ENCODE data around the gene MAP3K21.

Gene MAP3K21

GRCh38 chr1:233323718-233324117 lies 3.8 kb upstream of the MAP3K21 start:
- in situ Hi-C loops (cut with HindIII; ENCODE audit: low sequenced_read_pairs), result no loop called here

DNA sequence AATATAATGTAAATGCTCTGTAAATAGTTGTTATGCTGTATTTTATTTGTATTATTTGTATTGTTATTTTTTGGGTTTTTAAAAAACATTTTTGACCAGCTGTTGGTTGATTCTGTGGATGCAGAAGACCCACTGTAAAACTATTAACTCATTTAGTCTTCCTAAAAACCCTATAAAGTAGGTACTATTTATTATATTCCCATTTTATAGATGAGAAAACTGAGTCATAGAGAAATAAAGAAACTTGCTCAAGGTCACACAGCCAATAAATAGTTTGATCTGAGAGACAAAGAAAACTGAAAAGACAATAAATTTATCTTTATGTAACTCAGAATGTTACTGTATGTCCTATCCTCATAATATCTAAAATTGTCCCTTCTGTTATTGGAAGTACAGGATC lies 1.2 kb upstream of the MAP3K21 start:
- in situ Hi-C loops (cut with HindIII; ENCODE audit: low sequenced_read_pairs), result no loop called here

GRCh38 chr1:233326811-233327650 lies 493 bp upstream of the MAP3K21 start:
- in situ Hi-C loops (cut with HindIII; ENCODE audit: low sequenced_read_pairs), result no loop called here

GRCh38 chr1:233328142-233328921 lies 808 bp downstream of the MAP3K21 start:
- in situ Hi-C loops (cut with HindIII; ENCODE audit: low sequenced_read_pairs), result no loop called here

GRCh38 chr1:233331676-233332519 lies 4.4 kb downstream of the MAP3K21 start:
- in situ Hi-C loops (cut with HindIII; ENCODE audit: low sequenced_read_pairs), result no loop called here

DNA sequence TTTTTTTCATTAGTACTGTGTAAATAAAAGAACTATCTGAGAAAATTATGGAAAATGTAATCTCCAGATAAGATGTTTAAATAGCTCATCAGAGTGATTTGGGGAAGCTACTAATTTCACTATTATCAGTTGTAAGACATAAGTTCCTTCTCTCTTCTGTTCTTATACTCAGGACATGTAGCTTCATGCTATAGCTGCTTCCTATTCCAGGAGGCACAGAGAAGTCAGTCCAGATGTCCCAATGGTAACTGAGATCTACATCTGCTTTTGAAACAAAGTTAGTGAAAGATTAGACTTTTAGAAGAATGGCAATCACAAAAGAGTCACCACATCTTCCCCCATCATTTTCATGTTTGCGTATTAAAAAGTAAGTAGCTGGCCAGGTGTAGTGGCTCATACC lies 5.6 kb downstream of the MAP3K21 start:
- in situ Hi-C loops (cut with HindIII; ENCODE audit: low sequenced_read_pairs), result no loop called here

GRCh38 chr1:233334092-233334491 lies 6.6 kb downstream of the MAP3K21 start:
- in situ Hi-C loops (cut with HindIII; ENCODE audit: low sequenced_read_pairs), result no loop called here

DNA sequence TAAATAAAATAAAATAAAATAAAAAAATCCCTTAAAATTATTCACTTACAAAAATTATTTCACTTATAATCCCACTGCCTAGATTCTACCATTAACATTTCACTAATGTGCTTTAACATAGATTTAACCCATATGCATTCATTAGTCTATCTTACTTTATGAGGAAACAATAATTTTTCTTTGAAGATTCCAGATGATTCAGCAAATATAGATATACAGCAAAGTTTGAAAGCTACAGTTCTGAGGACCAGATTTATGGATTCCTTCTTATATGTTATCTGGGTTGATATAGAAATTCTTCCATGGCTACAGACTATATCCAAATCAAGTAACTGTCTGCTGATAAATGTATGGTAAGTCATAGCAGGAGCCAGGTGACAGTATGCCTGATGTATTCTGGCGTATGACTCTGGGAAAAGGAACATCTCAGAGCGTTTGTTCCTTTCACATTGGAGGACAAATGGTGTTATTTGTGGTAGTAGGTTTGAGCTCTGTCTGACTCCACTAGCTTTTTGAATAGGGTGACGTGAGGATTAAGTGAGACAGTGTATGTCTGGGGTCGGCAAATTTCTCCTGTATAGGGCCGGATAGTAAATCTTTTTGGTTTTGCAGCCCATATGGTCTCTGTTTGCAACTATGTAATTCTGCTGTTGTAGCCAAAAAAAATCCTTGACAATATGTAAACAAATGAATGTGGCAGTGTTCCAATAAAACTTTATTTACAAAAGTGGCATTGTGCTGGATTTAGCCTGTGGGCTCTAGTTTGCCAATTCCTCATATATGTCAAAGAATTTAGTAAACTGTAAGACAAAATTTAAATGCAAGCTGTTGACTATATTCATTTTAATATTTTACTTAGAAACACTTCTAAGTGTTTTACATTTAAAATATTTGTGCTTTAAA lies 9.3 kb downstream of the MAP3K21 start:
- in situ Hi-C loops (cut with HindIII; ENCODE audit: low sequenced_read_pairs), result no loop called here

DNA sequence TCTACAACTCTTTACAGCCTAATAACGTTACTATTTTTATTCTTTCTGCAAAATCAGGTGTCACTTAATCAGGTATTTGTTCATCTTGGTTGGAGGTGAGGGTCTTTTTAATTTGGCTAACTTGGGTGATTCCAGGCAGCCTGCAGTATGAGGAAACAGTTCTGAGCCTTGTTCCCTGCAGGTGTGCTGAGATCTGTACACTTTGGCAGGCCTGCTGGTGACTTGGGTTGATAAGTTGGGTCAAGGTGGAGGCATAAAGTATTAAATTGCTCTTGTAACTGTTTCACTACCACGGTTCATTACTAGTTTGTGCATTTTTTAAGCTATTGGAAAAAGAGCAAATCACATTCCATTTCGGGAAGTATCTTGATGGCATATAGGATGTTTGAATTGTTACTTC lies 10.0 kb downstream of the MAP3K21 start:
- in situ Hi-C loops (cut with HindIII; ENCODE audit: low sequenced_read_pairs), result no loop called here

DNA sequence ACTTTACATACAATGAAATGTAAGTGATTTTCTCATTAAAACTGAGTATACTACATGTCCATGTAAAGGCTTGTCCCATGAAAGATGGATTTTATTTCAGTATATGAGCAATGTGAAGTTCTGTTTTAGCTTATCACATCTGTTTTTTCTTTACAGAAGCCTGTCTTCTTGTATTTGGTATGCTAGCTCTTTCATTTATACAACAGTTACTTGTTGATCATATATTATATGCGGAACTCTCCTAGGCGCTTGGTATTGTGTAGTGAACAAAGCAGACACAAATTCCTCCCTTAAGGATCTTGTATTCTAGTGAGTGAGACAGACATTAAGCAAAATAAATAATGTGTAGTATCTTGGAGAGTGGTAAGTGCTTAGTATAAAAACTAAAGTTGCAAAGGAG lies 10.6 kb downstream of the MAP3K21 start:
- in situ Hi-C loops (cut with HindIII; ENCODE audit: low sequenced_read_pairs), result no loop called here

- in situ Hi-C loops (cut with HindIII; ENCODE audit: low sequenced_read_pairs), result no loop called here
Measured at GRCh38 chr1:233340031-233340555, 12.6 kb downstream of the MAP3K21 start.

DNA sequence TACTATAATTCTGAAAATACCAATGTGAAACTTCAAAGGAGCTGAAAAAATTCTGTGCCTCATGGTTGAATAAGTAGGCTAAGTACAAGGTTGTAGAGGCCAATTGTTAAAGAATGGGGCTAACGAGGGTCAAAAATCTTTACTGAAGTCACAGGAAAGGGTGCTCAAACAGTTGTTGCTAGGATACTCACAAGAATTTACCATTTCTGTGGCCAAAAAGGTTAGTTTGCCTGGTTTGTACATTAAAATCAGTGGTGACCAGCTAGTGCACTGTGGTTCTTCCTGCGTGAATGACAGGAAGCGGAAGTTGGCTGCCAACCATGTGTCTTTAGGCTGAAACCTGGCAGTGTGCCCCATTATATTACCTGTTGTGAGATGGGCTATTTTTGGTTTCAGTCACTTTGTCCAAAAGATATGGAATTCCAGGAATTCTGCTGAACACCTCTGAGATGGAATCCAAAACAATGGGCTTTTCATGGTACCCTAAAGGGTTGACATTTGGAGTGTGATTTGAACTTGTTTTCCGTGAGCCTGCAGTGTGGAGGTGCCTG lies 13.5 kb downstream of the MAP3K21 start:
- in situ Hi-C loops (cut with HindIII; ENCODE audit: low sequenced_read_pairs), result no loop called here

DNA sequence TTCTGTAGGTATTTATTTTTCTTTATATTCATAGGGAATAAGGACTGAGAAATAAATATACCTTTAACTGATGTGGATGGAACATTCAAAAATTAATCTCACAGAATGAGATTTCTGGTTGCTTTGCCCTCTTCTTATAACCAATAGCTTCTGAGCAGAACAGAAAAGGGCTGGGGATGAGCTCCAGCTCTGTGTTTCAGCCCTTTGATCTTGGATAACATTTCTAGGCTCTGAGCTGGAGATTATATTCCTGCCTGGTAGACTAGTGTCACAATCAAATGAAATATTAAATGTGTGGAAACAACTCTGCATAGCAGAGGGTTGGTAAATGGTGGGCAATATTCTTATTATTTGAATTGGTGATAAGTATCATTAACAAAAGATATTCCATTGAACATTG lies 14.6 kb downstream of the MAP3K21 start:
- in situ Hi-C loops (cut with HindIII; ENCODE audit: low sequenced_read_pairs), result no loop called here

- in situ Hi-C loops (cut with HindIII; ENCODE audit: low sequenced_read_pairs), result no loop called here
Measured at GRCh38 chr1:233343262-233343661, 15.7 kb downstream of the MAP3K21 start.

GRCh38 chr1:233347338-233347737 lies 19.8 kb downstream of the MAP3K21 start:
- in situ Hi-C loops (cut with HindIII; ENCODE audit: low sequenced_read_pairs), result no loop called here

DNA sequence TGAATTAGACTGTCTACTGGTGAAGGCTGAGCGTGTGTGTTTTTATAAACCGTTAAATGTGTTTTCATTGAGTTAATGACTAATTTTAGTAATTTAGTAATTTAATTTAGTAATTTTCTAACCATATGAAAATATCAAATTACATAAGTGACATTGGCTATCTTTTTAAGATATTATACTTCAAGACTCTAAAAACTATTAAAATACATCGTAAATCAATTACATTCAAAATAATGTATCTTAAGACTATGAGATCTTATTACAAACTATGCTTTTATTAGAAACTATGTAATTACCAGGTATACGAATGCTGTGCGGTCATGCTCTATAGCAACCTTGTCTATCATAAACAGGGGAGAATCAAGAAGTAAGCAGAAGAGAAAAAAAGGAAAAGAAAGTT lies 21.6 kb downstream of the MAP3K21 start:
- in situ Hi-C loops (cut with HindIII; ENCODE audit: low sequenced_read_pairs), result no loop called here

- in situ Hi-C loops (cut with HindIII; ENCODE audit: low sequenced_read_pairs), result no loop called here
Measured at GRCh38 chr1:233354983-233355382, 27.5 kb downstream of the MAP3K21 start.

DNA sequence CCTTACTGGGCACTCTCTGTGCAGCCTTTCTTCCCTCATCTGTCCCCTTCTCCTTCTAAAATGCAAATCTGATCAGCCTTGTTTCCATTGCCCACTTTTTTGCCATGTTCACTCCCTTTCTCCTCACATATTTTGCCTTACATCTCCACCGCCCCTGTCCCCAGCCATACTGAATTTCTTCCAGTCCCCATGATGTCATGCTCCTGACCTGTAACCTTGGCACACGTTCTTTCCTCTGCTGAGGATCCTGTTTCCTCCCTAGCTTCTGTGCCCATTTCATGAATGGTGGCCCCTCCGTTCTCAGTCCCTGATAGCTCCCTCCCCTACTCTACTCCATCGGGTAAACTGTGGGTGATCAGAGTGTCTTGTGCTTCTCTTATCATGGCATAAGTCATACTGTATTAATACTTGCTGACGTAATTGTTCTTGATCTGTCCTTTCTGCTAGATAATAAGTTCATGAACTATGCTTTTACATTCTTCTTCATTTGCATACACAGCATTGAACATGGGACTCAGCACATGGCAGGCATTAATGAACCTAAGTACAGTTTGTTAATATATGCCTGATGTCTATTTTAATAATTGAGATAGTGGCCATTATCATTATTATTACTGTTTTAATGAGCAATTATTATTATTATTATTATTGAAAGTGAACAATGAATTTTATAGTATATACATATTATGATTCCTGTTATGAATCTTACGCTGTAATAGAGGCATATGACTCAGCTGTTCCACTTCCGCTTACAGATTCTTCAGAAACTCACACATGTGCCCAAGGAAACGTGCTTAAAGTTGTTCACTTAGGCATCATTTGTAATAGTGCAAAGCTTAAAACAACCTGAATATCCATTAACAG lies 28.5 kb downstream of the MAP3K21 start:
- in situ Hi-C loops (cut with HindIII; ENCODE audit: low sequenced_read_pairs), result no loop called here

DNA sequence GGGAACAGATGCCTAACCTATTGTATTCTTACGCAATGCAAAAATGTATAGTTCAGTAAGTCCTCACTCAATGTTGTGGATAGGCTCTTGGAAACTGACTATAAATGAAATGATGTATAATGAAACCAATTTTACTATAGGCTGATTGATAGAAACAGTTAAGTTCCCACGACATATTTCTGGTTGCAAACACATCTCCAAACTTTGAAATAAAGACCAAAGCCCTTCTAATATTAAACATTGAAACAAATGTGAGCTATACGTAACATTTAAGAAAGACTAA lies 29.1 kb downstream of the MAP3K21 start:
- in situ Hi-C loops (cut with HindIII; ENCODE audit: low sequenced_read_pairs), result no loop called here
